Body of pancreas (tissue), 4 donors: ENCODE measurements around the gene ORC1.

Experiments
- POLR2A ChIP-seq, 3 donors: fragments of 450-650 bp; IDR thresholded peaks; one replicate each; pipeline ENCODE4 v1.6.1; 2016; ENCODE audit warnings: antibody characterized with exemption in 3 of 3, mild to moderate bottlenecking in 2 of 3
- TF ChIP-seq, protein P1 (sequence below), 7 experiments: fragments of 450-650 bp in 4 of 7; fragments of 200-600 bp in 3 of 7; sonication (generic) in 3 of 7; IDR thresholded peaks; one replicate each; pipeline ENCODE4 v1.5.1; 2016 to 2019; ENCODE audit warnings: antibody characterized with exemption in 7 of 7

DNA sequence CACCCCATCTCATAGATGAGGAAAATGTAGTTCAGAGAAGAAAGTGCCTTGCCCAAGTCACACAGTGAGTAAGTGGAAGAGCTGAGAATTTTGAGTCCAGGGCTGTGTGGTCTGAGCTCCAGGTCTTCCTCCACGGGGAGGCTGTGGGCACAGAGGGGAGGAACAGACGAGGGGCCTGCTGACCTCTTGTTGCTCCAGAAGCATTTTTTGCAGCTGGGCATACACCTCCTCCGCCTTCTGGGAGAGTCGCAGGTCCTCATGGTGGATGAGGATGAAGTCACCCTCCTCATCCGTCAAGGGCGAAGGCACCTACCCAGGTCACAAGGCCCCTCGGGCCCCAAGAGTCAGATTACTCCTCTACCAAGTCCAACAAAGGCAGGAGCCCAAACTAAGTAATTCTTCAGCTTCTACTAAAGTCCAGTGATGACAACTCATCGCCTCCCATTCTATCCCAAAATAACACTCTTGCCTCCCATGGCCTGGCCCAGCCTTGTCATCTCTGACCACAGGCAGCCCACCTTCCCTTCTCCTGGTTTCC lies 47.3 kb downstream of the ORC1 start:
- no peak for TF ChIP-seq POLR2A (IDR thresholded peaks at IDR 0.05)
- TF ChIP-seq, protein P1, sequence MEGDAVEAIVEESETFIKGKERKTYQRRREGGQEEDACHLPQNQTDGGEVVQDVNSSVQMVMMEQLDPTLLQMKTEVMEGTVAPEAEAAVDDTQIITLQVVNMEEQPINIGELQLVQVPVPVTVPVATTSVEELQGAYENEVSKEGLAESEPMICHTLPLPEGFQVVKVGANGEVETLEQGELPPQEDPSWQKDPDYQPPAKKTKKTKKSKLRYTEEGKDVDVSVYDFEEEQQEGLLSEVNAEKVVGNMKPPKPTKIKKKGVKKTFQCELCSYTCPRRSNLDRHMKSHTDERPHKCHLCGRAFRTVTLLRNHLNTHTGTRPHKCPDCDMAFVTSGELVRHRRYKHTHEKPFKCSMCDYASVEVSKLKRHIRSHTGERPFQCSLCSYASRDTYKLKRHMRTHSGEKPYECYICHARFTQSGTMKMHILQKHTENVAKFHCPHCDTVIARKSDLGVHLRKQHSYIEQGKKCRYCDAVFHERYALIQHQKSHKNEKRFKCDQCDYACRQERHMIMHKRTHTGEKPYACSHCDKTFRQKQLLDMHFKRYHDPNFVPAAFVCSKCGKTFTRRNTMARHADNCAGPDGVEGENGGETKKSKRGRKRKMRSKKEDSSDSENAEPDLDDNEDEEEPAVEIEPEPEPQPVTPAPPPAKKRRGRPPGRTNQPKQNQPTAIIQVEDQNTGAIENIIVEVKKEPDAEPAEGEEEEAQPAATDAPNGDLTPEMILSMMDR (IDR thresholded peaks at IDR 0.05): no peak
